HG02798 (cell line): ENCODE measurements around the gene FASLG.
A peak's percentile ranks its signal among the peaks of the same experiment; 100 is the strongest.
"Not testable (repeated sequence)": the region's sequence is repeated elsewhere in the genome, so short reads cannot be mapped to it uniquely, and the experiment has no call there.

Source experiments
- ATAC-seq: cut with Tn5 transposase; IDR thresholded peaks from one replicate; pipeline ENCODE4 v1.9.1; 2021; ENCODE audit warnings: mild to moderate bottlenecking; ENCODE audit not compliant: unreplicated experiment, poor library complexity

Gene FASLG

DNA sequence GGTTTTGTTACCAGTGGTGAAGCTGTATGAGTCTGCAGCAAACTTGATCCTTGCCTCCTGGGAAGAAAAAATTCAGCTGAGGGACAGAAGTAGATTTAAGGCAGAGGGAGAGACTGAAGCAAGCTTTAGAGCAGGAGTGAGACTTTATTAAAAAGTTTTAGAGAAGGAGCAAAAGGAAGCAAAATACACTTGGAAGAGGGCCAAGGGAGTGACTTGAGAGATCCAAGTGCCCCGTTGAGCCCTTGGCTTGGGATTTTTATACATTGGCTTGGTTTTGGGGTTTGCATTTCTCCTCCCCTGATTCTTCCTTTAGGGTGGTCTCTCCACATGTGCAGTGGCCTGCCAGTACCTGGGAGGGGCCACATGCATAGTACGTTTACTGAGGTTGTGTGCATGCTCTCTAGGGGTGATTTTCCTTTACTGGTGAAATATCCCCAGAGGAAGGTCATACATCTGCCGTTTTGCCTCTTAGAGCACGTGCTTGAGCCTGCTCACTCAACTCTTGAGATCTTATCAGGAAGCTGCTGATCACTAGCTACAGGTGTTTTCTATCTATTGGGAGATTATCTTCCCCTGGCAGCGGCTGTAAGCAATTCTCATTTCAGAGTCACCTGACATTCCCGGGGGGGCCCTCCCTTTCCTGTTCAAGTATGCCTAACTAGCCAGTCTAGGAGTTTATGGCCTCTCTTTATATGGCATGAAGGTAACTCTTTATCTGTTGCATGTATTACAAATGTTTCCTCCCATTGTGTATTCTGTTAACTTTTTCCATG, 20.3 kb downstream of the FASLG start:
- ATAC-seq = no peak

DNA sequence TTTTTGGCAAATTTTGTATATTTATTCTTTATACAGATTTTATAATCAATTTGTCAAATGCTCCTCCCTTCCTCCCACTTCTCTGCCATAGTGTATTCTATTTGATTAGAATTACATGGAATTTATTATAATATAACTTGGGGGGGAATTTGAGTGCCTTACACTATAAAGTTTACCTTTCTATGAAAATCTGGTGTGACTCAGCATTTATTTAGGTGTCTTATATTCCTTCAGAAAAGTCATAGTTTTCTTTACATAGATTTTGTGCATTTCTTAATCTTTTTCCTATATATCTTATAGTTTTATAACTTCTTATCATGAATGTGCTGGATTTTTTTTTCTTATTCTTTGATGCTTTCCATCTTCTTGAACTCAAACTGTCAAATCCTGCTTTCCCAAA, 21.3 kb downstream of the FASLG start:
- ATAC-seq = no peak

DNA sequence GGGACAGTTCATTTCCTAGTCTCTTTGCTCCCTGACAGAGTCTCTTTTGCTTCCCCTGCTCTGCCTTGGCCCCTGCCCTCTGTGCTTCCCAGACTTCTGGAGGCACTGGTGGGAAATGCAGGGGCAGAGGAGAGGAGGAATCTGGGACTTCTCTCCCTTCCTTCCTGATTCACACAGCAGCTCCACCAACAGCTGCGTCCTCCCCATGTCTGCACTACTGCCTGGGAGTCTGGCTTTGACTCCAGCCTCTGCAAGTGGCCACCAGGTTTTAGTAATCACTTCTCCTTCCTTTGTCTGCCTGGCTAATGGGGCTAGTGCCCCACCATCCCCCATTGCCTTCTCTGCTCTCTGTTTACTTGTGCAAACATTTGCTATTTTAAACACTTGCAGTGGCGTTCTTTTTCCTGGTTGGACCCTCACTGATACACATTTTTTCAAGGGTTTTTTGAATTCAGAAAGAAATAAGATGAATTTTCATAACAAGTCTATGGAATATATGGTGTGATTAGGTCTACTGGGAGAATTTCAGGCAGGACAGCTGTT, 21.9 kb downstream of the FASLG start:
- no peak for ATAC-seq

DNA sequence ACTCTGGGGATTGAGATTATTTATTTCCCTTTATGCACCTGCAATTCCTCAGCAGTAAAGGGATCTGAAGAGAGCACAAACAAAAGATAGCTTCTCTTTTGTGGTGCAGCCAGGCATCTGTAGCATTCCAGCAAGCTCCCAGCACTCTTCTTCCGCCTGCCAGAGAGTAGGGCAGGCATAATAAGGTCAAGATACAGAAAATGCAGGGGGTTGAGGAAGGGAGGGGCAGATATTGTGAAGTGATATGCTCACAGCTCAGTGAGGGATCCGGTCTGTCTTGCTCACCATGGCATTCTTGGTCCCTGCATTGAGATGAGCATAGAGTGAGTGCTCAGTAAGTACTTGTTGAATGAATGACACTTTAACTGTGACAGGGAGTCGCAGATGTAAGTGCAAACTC, 23.9 kb downstream of the FASLG start:
- ATAC-seq = no peak

DNA sequence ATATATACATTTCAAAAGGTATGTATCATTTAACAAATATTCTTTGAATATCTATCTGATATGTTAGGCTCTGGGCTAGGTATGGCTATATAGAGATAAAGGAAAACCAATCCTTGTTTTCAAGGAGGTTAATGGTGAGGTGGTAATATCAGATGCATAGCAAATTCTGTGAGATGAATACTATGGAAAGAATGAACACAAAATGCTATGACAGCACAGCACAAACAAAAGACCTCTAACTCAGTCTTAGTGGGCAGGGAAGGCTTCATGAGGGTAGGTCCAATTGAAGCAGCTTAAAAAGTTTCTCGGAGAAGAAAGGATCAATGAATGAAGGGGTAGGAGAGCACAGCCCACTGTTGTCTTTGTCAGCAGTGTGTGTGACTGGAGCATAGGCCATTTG, 27.2 kb downstream of the FASLG start:
- ATAC-seq = no peak

DNA sequence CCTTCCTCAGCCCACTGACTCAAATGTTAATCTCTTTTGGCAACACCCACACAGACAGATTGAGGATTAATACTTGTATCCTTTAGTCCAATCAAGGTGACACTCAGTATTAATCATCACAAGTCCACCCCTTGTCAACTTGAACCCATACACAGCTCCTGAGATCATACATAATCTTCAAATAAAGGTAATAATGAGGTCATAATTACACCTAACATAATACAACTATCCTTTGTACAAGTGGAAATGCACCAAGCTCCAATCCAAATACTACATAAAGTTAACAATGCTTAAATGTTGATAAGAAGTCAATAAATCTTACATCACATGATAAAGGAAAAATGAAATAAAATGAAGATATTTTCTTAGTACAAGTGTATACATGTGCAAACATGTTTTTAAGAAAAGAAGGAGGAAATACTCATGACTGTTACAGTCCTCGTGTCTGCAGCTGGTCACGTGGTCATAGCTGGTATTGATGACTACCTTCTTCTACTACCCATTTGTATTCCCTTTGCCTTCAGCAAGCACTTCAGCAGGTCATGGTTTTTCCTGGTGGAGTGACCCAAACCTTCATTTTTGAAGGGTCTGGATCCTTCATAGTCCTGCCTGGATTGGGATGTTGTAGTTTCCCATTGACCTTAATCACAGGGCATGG, 29.7 kb downstream of the FASLG start:
- ATAC-seq = not testable (repeated sequence)

DNA sequence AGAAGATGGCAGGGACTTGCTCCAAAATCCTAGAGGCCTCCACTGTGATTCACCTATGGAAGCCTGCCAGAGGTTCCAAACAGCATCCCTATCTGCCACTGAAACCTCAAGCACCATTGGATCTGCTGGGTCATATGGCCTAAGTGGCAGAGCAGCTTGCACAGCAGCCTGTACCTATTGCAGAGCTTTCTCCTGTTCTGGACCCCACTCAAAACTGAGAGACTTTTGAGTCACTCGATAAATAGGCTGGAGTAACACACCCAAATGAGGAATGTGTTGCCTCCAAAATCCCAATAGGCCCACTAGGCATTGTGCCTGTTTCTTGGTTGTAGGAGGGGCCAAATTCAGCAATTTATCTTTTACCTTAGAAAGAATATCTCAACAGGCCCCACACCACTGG, 32.0 kb downstream of the FASLG start:
- not testable (repeated sequence) for ATAC-seq

DNA sequence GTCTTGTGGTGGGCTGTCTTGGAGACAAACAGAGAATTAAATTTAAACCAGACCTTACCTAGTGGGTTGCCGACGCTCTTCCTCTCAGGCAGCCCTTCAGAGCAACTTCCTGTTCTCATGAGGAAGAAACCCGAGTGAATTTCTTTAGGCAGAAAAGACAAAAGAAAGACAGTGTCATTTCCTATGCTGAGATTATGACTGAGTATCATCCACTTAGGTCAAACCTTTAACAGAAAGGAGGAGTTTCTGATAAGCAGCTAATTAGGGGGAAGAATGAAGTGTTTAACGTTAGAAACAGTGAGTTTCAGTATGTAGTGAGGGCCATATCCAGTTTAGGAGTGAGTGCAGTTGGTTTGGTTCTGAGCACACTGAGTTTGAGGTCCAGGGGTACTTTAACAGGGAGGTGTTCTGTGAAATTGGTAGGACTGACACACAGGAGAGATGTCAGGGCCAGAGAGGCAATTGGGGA, 38.7 kb downstream of the FASLG start:
- no peak for ATAC-seq

DNA sequence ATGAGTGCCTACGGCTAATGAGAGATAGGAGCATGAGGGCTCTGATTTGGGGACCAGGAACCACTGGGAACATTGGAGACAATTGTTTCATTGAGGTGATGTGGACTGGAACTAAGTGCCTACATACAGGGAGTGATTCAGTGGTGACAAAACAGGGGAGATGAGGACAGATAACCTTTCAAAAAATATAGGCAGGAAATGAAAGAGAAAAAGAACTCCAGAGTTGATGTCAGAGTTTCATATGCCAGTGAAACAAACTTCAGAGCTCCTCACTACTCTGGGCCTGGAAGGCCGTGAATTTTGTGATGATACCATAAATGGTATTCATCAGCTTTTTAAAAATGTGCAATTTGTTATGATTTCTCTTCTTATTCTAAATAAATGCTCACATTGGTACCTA, 39.3 kb downstream of the FASLG start:
- no peak for ATAC-seq

DNA sequence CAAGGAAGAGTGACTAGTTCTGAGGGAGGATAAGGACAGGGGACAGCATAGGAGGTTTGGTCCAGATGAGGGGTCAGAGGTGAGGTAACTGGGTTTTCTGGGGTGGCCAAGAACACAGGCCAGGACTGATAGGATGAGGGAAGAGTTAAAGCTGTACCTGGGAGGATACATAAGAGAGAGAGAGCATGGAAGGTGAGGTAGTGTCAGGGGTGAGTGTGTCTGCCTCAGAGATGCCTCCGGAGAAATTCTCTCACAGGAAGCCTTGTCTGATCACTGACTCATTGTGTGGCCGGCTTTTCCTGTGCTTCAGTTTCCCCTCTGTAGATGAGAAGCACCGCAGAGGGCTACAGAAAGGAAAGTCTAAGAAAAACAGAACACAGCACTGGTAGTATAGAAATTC, 40.2 kb downstream of the FASLG start:
- peak; percentile 68 for ATAC-seq

DNA sequence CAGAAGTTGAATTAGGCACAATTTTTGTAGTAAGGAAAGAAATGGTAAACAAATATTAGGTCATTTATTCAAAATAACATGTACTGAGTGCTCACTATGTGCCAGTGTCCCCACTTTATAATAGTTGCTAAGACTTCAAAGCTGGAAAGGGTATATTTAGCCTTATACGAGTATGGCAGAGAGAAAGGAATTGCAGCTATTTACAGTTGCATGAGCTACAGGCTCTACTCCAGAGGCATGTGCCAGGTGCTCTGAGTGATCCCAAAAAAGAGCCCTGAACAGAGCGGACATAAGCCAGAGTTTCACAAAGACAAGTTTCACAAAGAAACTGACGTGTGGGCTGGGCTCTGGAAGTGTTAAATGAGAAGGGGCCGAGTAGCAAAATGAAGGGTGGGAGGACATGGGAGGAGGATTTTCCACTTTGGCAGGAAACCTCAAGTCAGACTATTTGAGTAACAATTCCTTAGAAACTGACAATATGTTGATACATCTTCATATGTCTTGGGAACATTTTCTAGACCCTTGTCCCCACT, 40.9 kb downstream of the FASLG start:
- ATAC-seq = no peak

DNA sequence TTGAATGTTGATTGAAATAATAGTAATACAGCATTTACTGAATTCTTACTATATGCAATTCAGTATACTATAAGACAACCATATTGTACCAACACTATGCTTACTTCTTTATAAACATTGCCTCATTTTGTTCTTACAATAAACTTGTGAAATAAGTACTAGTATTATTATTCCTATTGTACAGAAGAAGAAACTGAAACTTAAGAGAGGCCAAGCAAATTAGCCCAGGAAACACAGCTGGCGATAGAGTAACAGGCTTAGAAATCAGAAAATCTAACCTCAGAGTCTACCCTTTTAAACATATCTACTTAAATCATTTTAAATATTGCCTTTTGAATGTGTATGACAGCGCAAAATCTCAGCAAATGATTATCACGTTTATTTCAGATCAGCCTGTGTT, 41.7 kb downstream of the FASLG start:
- no peak for ATAC-seq

DNA sequence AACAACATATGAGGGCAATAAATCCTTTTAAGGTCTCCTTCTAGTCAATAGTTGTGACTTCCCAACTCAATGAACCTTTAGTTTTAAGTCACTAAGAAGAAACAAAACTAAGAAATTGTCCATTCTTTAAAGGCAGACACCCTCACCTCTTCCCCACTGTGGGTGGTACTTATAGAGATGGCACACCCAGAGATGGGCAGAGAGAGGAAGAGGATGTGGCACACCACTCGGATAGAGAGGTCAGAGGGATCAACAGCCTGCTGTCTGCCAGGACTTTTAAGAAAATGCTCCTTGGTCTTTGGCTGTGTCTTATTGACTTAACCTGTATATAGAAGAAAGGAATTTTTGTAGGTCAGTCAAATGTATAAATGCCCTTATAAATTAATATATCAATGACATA, 45.1 kb downstream of the FASLG start:
- ATAC-seq = no peak

DNA sequence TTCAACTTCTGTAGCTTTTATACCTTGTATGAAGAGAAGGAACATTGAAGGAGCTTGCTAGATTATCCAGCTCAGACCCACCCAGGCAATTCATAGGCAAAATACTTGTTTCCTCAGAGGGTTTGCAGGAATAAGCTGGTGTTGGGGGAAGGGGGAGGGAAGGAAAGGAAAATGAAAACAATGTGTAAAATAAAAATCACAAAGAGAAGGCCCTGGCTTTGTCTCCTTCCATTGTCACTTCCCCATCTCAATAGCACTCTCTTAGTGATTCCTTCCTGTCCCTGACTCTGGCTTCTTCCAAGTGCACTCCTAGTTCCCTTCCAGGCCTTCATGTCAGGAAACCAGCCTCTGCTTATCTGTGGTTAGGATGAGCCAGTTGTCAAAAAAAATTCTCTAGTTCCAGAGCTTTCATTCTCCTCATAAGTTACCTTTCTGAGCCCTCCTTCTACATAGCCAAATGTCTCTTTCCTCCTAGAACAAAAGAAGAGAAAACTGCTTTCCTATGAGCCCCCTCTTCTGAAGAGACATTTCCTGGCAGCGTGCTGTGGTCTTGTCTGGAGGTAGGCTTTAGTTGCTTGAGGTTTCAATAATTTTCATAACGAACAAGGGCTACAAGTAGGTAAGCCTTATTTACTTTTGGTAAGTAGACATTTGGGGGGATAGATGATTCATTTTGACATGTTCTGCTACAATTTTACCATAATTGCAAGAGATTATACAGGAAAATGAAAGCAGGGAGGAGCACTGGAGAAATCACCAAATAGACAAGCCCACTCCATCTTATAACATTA, 45.7 kb downstream of the FASLG start:
- no peak for ATAC-seq

DNA sequence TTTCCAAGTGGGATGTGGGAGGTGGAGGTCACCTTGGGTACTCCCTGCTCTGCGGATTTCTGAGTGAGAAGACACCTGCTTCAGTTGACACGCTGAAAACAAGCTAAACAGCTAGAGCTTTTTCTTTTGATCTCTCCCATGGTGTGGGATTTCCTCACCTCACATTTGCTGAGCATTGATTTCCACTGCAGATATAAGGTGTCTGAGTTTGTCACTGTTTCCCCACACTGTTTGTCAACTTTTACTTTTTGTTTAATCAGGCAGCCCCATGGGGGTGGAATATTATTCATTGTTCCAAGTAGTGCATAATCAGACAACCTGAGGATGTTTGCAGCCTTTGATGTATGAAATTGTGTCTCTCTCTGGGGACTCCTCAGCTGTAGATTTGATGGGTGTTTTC, 49.5 kb downstream of the FASLG start:
- ATAC-seq = no peak

DNA sequence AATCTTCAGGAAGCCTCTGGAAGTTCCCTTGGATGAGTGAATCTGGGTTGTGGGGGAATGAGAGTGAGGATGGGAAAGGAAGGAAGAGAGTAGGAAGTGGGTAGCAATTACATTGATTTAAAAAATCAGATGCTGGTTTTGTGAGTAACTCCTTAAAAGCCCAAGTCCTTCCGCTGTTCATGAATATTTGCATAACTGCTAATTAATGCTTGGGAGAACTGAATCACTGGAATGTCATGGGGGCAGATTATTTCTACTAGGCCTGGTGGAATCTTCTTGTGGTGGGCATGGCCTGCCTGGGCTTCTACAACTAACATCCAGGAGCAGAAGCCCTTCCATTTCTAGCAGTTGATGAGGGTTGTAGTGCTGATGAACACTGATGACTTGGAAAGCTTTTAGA, 52.7 kb downstream of the FASLG start:
- ATAC-seq = no peak

DNA sequence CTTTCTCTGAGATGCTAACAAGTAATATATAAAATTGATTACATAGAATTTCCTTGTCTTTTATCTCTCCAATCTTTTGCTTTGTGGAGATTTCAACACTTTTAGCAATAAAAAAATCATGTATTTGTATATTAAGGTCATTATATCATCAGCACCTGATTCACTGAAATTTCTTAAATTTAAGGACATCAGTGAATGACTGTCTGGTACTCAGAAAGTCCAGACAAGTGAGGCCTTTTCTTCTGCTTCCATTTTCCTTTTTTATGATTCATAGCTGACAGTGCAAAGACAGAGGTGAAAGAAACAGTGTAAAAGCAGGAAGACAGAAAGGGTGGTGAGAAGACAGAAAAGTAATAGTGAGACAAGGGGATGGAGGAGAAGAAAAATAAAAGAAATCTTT, 54.6 kb downstream of the FASLG start:
- no peak for ATAC-seq
